Liver (tissue), 3 donors: ENCODE results near the gene NUP93.

Experiments used
- FOXA1 ChIP-seq: IDR thresholded peaks from 2 replicates; pipeline ENCODE4 v1.6.1; 2016; ENCODE audit warnings: antibody characterized with exemption
- GABPA ChIP-seq, 2 donors: IDR thresholded peaks in 1 of 2; conservative IDR thresholded peaks in 1 of 2; 2 replicates each; pipeline ENCODE4 v1.6.1; 2016; ENCODE audit warnings: antibody characterized with exemption in 2 of 2, mild to moderate bottlenecking in 1 of 2, moderate library complexity in 1 of 2
- HNF4A ChIP-seq, 2 donors: conservative IDR thresholded peaks; 2 replicates each; pipeline ENCODE4 v1.6.1; 2016; ENCODE audit warnings: antibody characterized with exemption in 2 of 2, mild to moderate bottlenecking in 2 of 2
- JUND ChIP-seq, 2 donors: IDR thresholded peaks; 2 replicates each; pipeline ENCODE4 v1.6.1; 2016; ENCODE audit warnings: antibody characterized with exemption in 2 of 2
- RAD21 ChIP-seq, 2 donors: IDR thresholded peaks; 2 replicates each; pipeline ENCODE4 v1.6.1; 2016; ENCODE audit warnings: antibody characterized with exemption in 2 of 2, mild to moderate bottlenecking in 2 of 2
- SP1 ChIP-seq: IDR thresholded peaks from 2 replicates; pipeline ENCODE4 v1.6.1; 2018; ENCODE audit warnings: antibody characterized with exemption, mild to moderate bottlenecking
- TAF1 ChIP-seq: conservative IDR thresholded peaks from 2 replicates; pipeline ENCODE4 v1.6.1; 2016; ENCODE audit warnings: antibody characterized with exemption, mild to moderate bottlenecking
- YY1 ChIP-seq: IDR thresholded peaks from 2 replicates; pipeline ENCODE4 v1.6.1; 2016; ENCODE audit warnings: antibody characterized with exemption, mild to moderate bottlenecking
- TF ChIP-seq, protein P1 (sequence below): IDR thresholded peaks from 2 replicates; pipeline ENCODE4 v1.6.1; 2016; ENCODE audit warnings: antibody characterized with exemption, mild to moderate bottlenecking
- TF ChIP-seq, protein P2 (sequence below): IDR thresholded peaks from 2 replicates; pipeline ENCODE4 v1.6.1; 2016; ENCODE audit warnings: antibody characterized with exemption
- TF ChIP-seq, protein P3 (sequence below): fragments of 150-350 bp; IDR thresholded peaks from 2 replicates; pipeline ENCODE4 v1.5.1; 2017; ENCODE audit warnings: improper control_type of control experiment, low read depth, low read length; ENCODE audit not compliant: missing input control
- TF ChIP-seq, protein P4 (sequence below): IDR thresholded peaks from 2 replicates; pipeline ENCODE4 v1.6.1; 2016; ENCODE audit warnings: antibody characterized with exemption
- donor health status: healthy.
- donor health status: healthy.

DNA sequence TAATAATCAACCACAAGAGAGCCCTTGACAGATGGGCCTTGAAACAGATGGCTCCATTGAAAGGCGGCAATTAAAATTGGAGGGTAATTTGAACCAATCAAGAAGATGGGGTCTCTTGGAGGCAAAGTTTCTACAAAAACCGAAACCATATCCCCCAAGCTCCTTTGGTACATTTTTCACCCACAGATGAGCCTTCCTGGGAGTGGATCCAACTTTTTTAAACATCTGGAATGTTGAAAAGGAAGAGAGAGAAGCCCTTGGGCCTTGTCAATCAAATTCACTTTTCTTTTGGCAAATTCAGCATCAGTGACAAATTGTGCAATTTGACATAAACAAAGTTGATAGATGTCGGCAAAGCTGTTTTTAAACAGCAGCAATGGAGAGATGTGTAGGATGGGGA, 13.2 kb upstream of the NUP93 start:
- TF ChIP-seq, protein P1, sequence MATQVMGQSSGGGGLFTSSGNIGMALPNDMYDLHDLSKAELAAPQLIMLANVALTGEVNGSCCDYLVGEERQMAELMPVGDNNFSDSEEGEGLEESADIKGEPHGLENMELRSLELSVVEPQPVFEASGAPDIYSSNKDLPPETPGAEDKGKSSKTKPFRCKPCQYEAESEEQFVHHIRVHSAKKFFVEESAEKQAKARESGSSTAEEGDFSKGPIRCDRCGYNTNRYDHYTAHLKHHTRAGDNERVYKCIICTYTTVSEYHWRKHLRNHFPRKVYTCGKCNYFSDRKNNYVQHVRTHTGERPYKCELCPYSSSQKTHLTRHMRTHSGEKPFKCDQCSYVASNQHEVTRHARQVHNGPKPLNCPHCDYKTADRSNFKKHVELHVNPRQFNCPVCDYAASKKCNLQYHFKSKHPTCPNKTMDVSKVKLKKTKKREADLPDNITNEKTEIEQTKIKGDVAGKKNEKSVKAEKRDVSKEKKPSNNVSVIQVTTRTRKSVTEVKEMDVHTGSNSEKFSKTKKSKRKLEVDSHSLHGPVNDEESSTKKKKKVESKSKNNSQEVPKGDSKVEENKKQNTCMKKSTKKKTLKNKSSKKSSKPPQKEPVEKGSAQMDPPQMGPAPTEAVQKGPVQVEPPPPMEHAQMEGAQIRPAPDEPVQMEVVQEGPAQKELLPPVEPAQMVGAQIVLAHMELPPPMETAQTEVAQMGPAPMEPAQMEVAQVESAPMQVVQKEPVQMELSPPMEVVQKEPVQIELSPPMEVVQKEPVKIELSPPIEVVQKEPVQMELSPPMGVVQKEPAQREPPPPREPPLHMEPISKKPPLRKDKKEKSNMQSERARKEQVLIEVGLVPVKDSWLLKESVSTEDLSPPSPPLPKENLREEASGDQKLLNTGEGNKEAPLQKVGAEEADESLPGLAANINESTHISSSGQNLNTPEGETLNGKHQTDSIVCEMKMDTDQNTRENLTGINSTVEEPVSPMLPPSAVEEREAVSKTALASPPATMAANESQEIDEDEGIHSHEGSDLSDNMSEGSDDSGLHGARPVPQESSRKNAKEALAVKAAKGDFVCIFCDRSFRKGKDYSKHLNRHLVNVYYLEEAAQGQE = no peak
- TF ChIP-seq, protein P2, sequence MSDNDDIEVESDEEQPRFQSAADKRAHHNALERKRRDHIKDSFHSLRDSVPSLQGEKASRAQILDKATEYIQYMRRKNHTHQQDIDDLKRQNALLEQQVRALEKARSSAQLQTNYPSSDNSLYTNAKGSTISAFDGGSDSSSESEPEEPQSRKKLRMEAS = no peak
- TF ChIP-seq SP1 = no peak
- TF ChIP-seq TAF1 = no peak
- TF ChIP-seq, protein P3, sequence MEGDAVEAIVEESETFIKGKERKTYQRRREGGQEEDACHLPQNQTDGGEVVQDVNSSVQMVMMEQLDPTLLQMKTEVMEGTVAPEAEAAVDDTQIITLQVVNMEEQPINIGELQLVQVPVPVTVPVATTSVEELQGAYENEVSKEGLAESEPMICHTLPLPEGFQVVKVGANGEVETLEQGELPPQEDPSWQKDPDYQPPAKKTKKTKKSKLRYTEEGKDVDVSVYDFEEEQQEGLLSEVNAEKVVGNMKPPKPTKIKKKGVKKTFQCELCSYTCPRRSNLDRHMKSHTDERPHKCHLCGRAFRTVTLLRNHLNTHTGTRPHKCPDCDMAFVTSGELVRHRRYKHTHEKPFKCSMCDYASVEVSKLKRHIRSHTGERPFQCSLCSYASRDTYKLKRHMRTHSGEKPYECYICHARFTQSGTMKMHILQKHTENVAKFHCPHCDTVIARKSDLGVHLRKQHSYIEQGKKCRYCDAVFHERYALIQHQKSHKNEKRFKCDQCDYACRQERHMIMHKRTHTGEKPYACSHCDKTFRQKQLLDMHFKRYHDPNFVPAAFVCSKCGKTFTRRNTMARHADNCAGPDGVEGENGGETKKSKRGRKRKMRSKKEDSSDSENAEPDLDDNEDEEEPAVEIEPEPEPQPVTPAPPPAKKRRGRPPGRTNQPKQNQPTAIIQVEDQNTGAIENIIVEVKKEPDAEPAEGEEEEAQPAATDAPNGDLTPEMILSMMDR = no peak
- no peak for TF ChIP-seq RAD21 (IDR thresholded peaks at IDR 0.05)
- no peak for TF ChIP-seq HNF4A (conservative IDR thresholded peaks at IDR 0.05)
- TF ChIP-seq GABPA (IDR thresholded peaks at IDR 0.05 in 1 of 2, conservative IDR thresholded peaks at IDR 0.05 in 1 of 2) = no peak
- no peak for TF ChIP-seq JUND (IDR thresholded peaks at IDR 0.05)
- TF ChIP-seq, protein P4, sequence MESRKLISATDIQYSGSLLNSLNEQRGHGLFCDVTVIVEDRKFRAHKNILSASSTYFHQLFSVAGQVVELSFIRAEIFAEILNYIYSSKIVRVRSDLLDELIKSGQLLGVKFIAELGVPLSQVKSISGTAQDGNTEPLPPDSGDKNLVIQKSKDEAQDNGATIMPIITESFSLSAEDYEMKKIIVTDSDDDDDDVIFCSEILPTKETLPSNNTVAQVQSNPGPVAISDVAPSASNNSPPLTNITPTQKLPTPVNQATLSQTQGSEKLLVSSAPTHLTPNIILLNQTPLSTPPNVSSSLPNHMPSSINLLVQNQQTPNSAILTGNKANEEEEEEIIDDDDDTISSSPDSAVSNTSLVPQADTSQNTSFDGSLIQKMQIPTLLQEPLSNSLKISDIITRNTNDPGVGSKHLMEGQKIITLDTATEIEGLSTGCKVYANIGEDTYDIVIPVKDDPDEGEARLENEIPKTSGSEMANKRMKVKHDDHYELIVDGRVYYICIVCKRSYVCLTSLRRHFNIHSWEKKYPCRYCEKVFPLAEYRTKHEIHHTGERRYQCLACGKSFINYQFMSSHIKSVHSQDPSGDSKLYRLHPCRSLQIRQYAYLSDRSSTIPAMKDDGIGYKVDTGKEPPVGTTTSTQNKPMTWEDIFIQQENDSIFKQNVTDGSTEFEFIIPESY = no peak
- TF ChIP-seq YY1 = no peak
- TF ChIP-seq FOXA1 = no peak
